HG03066 (cell line): ENCODE measurements around the gene ANKRD33B.
"Not testable (repeated sequence)": the region's sequence is repeated elsewhere in the genome, so short reads cannot be mapped to it uniquely, and the experiment has no call there.

Experiments
- ATAC-seq: cut with Tn5 transposase; IDR thresholded peaks from one replicate; pipeline ENCODE4 v1.9.1; 2021; ENCODE audit warnings: low read depth; ENCODE audit not compliant: unreplicated experiment

ANKRD33B gene

GRCh38 chr5:10556289-10556807 is 7.5 kb upstream of the ANKRD33B start:
- no peak for ATAC-seq

- ATAC-seq = no peak
Measured at GRCh38 chr5:10556893-10557746, 6.8 kb upstream of the ANKRD33B start.

- no peak for ATAC-seq
Measured at GRCh38 chr5:10559151-10559550, 4.7 kb upstream of the ANKRD33B start.

GRCh38 chr5:10559871-10560270 is 4.0 kb upstream of the ANKRD33B start:
- no peak for ATAC-seq

GRCh38 chr5:10562201-10563109 is 1.4 kb upstream of the ANKRD33B start:
- peak; percentile 22 for ATAC-seq

- peak; percentile 21 for ATAC-seq
Measured at GRCh38 chr5:10563110-10563944, 543 bp upstream of the ANKRD33B start.

GRCh38 chr5:10564838-10565784 is 1.2 kb downstream of the ANKRD33B start:
- ATAC-seq = no peak

GRCh38 chr5:10565785-10566542 is 2.1 kb downstream of the ANKRD33B start:
- no peak for ATAC-seq

GRCh38 chr5:10566543-10567068 is 2.7 kb downstream of the ANKRD33B start:
- ATAC-seq = no peak

- ATAC-seq = no peak
Measured at GRCh38 chr5:10567121-10567591, 3.3 kb downstream of the ANKRD33B start.

- no peak for ATAC-seq
Measured at GRCh38 chr5:10567781-10568321, 4.0 kb downstream of the ANKRD33B start.

GRCh38 chr5:10570540-10570939 is 6.7 kb downstream of the ANKRD33B start:
- ATAC-seq = not testable (repeated sequence)

- ATAC-seq = no peak
Measured at GRCh38 chr5:10572451-10572850, 8.6 kb downstream of the ANKRD33B start.

GRCh38 chr5:10573487-10574145 is 9.7 kb downstream of the ANKRD33B start:
- ATAC-seq = no peak

GRCh38 chr5:10574879-10575278 is 11.0 kb downstream of the ANKRD33B start:
- ATAC-seq = not testable (repeated sequence)

GRCh38 chr5:10576121-10576789 is 12.4 kb downstream of the ANKRD33B start:
- ATAC-seq = no peak

- ATAC-seq = no peak
Measured at GRCh38 chr5:10576790-10577189, 12.9 kb downstream of the ANKRD33B start.
